HL-60 (cell line): ENCODE measurements around the gene KRT81.

ENCODE experiments used
- DNase-seq, 2 experiments: peaks; one replicate each; pipeline ENCODE4 v3.0.0-alpha.2; 2010 to 2020; ENCODE audit warnings: low read depth in 1 of 2, low spot score in 1 of 2
- H3K27ac ChIP-seq: fragments of 250-450 bp; sonication (Bioruptor Pico); replicated peaks from 2 replicates; pipeline ENCODE4 v1.5.1; 2020; ENCODE audit warnings: mild to moderate bottlenecking, moderate library complexity
- H3K27me3 ChIP-seq: fragments of 250-450 bp; sonication (Bioruptor Pico); 2 replicates; pipeline ENCODE4 v1.5.1; 2021; ENCODE audit warnings: mild to moderate bottlenecking, moderate library complexity; ENCODE audit not compliant: insufficient read depth, poor library complexity, severe bottlenecking
- H3K4me3 ChIP-seq: replicated peaks from 2 replicates; pipeline ENCODE4 v1.5.1; 2011; ENCODE audit warnings: mild to moderate bottlenecking, control low read depth, low read length; ENCODE audit not compliant: insufficient read depth
- CTCF ChIP-seq: IDR thresholded peaks from one replicate; pipeline ENCODE4 v1.5.1; 2011; ENCODE audit warnings: low read length, control low read depth, inconsistent platforms; ENCODE audit not compliant: insufficient read depth
- GABPA ChIP-seq: IDR thresholded peaks from 2 replicates; pipeline ENCODE4 v1.6.1; 2012; ENCODE audit warnings: low read depth
- POLR2AphosphoS5 ChIP-seq: IDR thresholded peaks from 2 replicates; pipeline ENCODE4 v1.6.1; 2012; ENCODE audit warnings: low read depth
- REST ChIP-seq: IDR thresholded peaks from 2 replicates; pipeline ENCODE4 v1.6.1; 2012; ENCODE audit warnings: low read depth; ENCODE audit not compliant: insufficient replicate concordance
- SPI1 ChIP-seq: IDR thresholded peaks from 2 replicates; pipeline ENCODE4 v1.6.1; 2012; ENCODE audit warnings: low read depth, mild to moderate bottlenecking, borderline replicate concordance

The KRT81 gene

GRCh38 chr12:52246720-52247621 lies 44.4 kb downstream of the KRT81 start:
- Histone ChIP-seq H3K27ac (no peak overlapping the region), H3K27me3 (peaks cover 4% of the 10 kb centered on the region), H3K4me3 (no peak overlapping the region)
- no peak for DNase-seq
- TF ChIP-seq REST (no peak), POLR2AphosphoS5 (no peak), GABPA (no peak), SPI1 (no peak), CTCF (no peak)

- Histone ChIP-seq H3K27ac (no peak overlapping the region), H3K4me3 (no peak overlapping the region), H3K27me3 (peaks cover 4% of the 10 kb centered on the region)
- no peak for TF ChIP-seq POLR2AphosphoS5
- TF ChIP-seq REST, result no peak
- no peak for TF ChIP-seq CTCF
- TF ChIP-seq SPI1, result no peak
- TF ChIP-seq GABPA, result no peak
- no peak for DNase-seq
These were observed 45.3 kb downstream of the KRT81 start for GRCh38 chr12:52245962-52246569.

- TF ChIP-seq REST (no peak), GABPA (no peak), POLR2AphosphoS5 (no peak), SPI1 (no peak), CTCF (no peak)
- no peak for DNase-seq
- no peak overlapping the region for H3K27ac ChIP-seq
- H3K4me3 ChIP-seq, result no peak overlapping the region
- peaks cover under 1% of the 10 kb centered on the region for H3K27me3 ChIP-seq
These were observed 45.9 kb downstream of the KRT81 start for GRCh38 chr12:52245259-52245961.
